Superior temporal gyrus (tissue), 1 donor: ENCODE results near the gene CASK.
"Not testable (repeated sequence)": the region's sequence is repeated elsewhere in the genome, so short reads cannot be mapped to it uniquely, and the experiment has no call there.

Experiments used
- DNase-seq: peaks from one replicate; pipeline ENCODE4 v3.0.0-alpha.2; 2016; ENCODE audit errors: extremely low spot score

CASK gene

GRCh38 chrX:41689711-41690110 is 233.6 kb downstream of the CASK start:
- DNase-seq, result no peak

GRCh38 chrX:41688835-41689234 is 234.5 kb downstream of the CASK start, which contains the start of gene GPR34:
TSS of gene GPR34 (plus strand) at chrX:41688973. CDS start at chrX:41695634, 6,661 bp downstream.
- DNase-seq, result no peak

GRCh38 chrX:41688156-41688555 is 235.2 kb downstream of the CASK start:
- DNase-seq, result no peak

- no peak for DNase-seq
Observed at GRCh38 chrX:41686788-41687187, 236.6 kb downstream of the CASK start.

GRCh38 chrX:41684940-41685339 is 238.4 kb downstream of the CASK start:
- DNase-seq, result no peak

GRCh38 chrX:41684138-41684537 is 239.2 kb downstream of the CASK start:
- DNase-seq, result no peak

- DNase-seq, result no peak
Observed at GRCh38 chrX:41677183-41678060, 245.9 kb downstream of the CASK start.

- DNase-seq, result not testable (repeated sequence)
Observed at GRCh38 chrX:41676361-41676760, 247.0 kb downstream of the CASK start.

GRCh38 chrX:41672643-41673042 is 250.7 kb downstream of the CASK start:
- DNase-seq, result no peak

- no peak for DNase-seq
Observed at GRCh38 chrX:41671082-41671481, 252.3 kb downstream of the CASK start.

- DNase-seq, result no peak
Observed at GRCh38 chrX:41670112-41670511, 253.2 kb downstream of the CASK start.

- DNase-seq, result no peak
Observed at GRCh38 chrX:41667631-41668030, 255.7 kb downstream of the CASK start.

- DNase-seq, result no peak
Observed at GRCh38 chrX:41666251-41666650, 257.1 kb downstream of the CASK start.

GRCh38 chrX:41665686-41666085 is 257.7 kb downstream of the CASK start:
- no peak for DNase-seq

GRCh38 chrX:41664908-41665307 is 258.4 kb downstream of the CASK start:
- no peak for DNase-seq

- DNase-seq, result no peak
Observed at GRCh38 chrX:41664375-41664901, 258.9 kb downstream of the CASK start.

GRCh38 chrX:41661366-41662095 is 261.8 kb downstream of the CASK start:
- DNase-seq, result no peak

- no peak for DNase-seq
Observed at GRCh38 chrX:41655631-41656030, 267.7 kb downstream of the CASK start.

GRCh38 chrX:41655101-41655500 is 268.3 kb downstream of the CASK start:
- DNase-seq, result no peak

GRCh38 chrX:41653125-41653524 is 270.2 kb downstream of the CASK start:
- DNase-seq, result no peak

- not testable (repeated sequence) for DNase-seq
Observed at GRCh38 chrX:41646201-41646600, 277.2 kb downstream of the CASK start.

GRCh38 chrX:41634284-41634683 is 289.1 kb downstream of the CASK start:
- DNase-seq, result no peak

- DNase-seq, result no peak
Observed at GRCh38 chrX:41630091-41630490, 293.3 kb downstream of the CASK start.
